ENCODE measurements around the gene KAT14.
"Not testable (repeated sequence)": the region's sequence is repeated elsewhere in the genome, so short reads cannot be mapped to it uniquely, and the experiment has no call there.

KAT14 gene

DNA sequence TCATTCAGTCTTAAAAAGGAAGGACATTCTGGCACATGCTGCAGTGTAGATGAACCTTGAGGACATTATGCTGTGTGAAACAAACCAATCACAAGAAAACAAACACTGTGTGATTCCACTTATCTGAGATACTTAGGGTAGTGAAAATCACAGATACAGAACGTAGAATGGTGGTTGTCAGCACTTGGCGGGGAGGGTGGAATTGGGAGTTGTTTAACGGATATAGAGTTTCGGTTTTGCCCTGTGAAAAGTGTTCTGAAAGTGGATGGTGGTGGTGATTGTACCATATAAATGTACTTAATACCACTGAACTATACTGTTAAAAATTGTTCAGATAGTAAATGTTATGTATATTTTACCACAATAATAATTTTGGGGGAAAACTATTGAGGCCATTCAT lies 18.4 kb downstream of the KAT14 start:
- no peak for DNase-seq

DNA sequence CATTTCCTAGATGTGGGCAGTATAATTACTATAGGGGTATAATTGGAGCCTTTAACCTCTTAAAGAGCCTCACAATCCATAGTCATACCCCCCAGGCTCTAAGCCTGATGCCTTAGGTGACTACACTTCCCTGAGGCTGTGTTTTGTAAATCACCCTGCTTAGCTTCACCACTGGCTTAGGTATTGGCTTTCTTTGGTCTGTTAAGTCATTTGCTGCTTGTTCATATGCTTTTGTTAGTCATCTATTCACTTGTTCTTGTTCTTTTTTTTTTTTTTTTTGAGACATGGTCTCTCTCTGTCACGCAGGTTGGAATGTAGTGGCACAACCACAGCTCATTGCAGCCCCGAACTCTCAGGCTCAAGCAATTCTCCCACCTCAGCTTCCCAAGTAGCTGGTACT lies 26.7 kb downstream of the KAT14 start:
- no peak for DNase-seq

DNA sequence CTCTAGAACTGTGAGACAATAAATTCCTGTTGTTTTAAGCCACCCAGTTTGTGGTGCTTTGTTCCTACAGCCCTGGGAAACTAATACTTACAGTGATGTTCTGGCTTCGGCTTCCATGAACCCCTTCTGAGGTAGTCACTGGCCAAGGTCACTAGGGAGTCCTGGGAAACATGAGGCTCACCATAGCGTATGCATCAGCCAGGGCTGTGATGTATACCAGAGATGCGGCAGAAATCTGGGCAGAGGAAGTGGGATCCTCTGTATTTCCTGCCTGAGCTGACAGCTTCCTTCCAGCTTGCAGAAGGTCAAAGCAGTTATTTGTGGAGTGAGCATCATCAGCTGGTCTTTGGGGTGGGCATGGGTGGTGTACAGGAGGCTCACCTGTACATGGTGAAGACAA lies 27.9 kb downstream of the KAT14 start:
- DNase-seq, result no peak

DNA sequence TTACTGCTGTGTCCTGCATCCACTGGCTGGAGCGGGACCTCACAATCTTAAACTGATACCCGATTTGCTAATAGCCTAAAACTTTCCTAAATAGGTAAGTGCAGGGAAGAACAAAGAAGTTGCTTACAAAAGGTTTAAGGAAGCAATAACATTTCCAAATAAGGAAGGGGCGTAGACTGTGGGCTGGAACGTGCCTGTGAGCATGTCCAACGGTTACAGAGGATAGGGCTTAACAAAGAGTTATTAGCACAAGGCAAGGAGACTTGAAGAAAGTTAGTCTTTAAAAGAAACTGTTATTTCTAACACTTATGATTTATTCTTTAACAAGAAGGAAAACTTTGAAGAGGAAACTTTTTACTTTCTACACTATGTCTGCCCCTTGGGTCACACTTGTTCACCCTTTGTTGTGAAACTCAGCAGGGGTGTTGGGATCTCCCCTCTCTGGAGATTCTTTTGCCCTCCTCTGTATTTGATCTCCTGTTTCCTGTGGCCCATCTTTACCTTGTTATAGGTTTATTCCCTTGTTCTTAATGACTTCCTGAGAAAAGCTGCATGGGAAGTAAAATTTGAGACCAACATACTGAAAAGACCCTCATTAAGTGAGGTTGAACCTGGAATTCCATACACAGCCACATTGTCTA lies 28.7 kb downstream of the KAT14 start:
- DNase-seq, result no peak

DNA sequence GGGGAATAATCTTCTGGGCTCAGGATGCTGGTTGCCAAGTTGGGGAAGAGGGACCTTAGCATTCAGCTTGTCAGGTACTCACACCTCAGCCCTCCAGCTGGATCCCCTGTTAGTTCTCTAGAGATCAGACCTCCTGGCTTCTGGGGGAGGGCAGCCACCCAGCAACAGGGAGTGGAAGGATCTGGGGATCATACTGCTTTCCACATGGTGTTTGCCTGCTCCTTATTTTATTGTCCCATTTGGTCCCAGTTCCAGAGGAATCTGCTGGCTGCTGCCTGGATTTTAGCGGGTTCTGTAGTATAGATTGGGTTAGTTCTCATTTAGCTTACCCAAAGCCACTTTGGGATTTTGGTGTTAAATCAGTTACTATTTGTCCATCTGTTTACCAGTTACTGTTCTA lies 29.3 kb downstream of the KAT14 start:
- DNase-seq, result no peak

DNA sequence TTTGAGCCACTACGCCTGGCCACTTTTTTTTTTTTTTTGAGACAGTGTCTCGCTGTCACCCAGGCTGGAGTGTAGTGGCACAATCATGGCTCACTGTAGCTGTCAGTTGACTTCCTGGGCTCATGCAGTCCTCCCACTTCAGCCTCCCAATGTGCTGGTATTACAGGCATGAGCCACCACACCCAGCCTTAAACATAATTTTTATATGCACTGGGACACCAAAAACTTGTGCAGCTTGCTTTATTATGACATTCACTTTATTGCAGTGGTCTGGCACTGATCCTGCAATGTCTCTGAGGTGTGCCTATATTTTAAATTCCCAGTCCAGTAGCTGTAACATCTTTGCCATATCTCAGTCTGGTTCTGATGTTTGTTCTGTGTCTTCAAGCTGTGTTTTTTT lies 34.7 kb downstream of the KAT14 start:
- no peak for DNase-seq

DNA sequence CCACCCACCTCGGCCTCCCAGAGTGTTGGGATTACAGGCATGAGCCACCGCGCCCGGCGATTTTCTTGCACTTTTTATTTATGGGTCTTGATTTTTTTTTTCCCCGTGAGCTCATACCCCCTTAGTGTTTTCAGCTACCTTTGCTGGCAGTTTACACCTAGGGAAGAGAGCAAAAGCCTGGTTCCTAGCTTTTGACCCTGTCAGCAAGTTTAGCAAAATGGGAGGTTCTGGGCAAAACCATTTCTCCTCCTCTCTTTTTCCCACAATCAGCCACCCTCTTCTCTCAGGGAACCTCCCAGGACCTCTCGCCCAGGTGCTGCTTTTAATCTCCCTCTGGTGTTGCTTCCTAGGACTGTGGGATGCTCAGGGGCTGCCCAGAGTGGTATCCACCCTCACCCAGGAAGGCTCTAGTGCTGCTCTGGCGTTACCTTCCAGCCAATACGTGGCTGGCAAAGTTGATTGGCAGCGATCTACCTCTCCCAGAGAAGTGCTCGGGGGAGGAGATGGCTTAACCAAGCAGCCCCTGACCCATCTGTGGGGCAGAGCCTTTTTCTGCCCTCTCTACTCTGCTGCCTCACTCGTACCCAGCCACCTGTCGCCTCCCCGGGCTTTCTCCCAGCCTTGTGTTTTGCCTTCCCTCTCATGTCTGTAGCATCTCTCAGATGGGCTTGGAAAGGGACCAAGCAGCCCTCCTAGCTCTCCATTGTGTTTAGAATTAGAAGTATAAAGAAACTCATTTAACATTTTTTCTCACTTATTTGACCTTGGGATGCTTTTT lies 37.4 kb downstream of the KAT14 start:
- no peak for DNase-seq

DNA sequence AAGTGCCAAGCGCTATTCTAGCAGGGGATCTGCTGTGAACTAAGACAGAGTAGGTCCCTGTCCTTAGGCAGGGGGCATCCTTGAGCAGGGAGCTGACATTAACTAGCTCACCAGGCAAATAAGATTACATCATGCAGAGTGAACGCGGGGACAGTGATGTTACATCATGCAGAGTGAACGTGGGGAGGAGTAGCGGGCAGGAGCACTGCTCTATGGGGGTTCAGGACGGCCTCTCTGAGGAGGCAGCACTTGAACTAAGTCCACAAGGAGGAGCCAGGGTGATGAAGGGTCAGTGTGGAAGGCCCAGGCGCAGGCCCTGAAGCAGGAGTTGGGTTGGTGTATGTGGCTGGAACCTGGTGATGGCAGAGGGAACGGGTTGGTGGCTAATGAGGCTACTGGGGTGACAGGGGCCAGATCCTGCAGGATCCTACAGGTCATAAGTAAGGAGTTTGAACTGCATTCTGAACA lies 38.7 kb downstream of the KAT14 start:
- DNase-seq, result no peak

DNA sequence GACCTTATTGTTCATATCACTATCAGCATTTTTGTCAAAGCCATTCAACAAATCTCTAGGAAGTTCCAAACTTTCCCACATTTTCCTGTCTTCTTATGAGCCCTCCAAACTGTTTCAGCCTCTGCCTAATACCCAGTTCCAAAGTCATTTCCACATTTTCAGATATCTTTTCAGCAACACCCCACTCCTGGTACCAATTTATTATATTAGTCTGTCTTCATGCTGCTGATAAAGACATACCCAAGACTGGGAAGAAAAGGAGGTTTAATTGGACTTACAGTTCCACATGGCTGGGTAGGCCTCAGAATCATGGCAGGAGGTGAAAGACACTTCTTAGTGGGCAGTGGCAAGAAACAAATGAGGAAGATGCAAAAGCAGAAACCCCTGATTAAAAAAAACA lies 42.7 kb downstream of the KAT14 start:
- DNase-seq, result not testable (repeated sequence)

DNA sequence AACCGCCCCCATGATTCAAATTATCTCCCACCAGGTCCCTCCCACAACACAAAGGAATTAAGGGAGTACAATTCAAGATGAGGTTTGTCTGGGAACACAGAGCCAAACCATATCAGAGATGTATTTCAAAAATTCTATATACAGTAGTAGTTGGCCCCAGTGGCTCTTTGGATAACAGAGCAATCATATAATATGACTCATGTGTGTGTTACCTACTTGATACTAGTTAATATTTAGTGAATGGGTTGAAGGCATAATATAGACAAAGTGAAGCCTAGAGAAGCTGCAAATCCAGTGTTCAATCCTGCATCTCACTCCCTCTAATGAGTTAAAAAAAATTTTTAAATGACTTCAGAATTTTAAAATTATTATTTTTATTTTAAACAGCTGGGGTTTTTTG lies 43.2 kb downstream of the KAT14 start:
- no peak for DNase-seq

DNA sequence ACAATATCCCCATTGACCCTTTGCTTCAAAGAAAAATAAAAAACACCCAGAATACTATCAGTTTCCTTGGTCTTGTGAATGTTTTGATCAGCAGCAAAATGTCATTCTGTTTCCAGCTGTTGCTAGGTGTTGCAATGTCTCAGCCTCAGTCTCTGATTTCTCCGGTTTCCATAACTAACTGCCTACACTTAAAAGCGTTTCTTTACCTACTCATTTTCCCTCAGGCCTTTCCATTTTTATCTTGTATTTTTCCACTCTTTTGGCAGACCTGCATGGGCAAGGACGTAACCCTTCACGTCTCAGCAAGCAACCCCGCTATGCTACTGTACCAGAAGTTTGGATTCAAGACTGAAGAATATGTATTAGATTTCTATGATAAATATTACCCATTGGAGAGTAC lies 49.4 kb downstream of the KAT14 start:
- no peak for DNase-seq

DNA sequence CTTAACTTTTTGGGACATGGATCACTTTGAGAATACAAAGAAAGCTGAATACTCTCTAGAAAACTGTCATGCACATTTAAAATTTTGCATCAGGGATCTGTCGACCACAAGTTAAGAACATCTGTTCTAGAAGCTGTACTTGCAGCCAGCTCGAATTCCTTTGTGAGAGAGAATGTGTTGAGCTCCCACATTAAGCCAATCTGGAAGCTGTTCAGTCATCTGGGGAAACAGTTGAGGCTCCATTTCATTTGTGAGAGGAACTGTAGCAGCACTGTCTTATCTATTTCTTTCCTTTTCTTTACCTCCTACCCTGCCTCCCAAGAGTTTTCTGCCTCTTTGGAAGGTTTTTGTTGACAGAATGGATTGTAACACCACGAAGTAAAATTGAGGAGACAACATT lies 50.8 kb downstream of the KAT14 start:
- DNase-seq, result no peak

DNA sequence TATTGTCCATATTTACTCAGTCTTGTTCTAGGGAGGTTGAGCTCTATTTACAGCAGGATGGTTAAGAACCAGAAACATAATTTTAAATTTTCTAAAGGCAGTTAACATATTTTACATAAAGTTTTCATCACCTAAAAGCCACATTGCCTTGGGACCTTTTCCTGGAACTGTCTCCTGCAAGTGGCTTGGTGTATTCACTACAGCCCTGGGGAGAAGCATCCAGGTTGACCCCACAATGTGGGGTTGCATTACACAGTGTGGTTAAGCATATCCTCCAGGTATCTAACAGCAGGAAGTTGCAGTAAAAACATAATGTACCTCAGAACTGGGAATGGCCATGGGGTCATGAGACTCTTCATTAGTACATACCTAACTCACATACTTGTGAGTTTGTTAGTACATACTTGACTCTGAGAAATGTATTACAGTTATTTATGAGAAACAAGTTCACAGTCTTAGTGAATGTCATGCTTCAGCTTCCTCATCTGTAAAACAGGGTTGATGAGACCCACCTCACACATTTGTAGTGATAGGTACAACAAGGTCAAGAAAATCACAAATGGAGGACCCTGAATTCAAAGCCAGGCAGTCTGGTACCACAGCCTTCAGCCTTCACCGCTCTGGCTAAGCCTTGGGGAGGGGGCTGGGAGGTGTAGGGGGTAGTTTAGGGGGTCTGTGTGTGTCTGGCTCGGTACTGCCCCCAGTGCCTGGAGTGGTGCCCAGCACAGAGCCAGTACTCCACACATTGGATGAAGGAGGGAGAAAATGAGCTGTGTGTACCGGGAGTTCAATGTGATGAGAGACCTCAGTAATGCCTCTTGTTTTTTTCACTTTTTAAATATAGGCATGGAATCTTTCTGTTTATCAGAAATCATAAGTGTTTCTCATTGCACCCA lies 52.9 kb downstream of the KAT14 start:
- DNase-seq, result no peak

DNA sequence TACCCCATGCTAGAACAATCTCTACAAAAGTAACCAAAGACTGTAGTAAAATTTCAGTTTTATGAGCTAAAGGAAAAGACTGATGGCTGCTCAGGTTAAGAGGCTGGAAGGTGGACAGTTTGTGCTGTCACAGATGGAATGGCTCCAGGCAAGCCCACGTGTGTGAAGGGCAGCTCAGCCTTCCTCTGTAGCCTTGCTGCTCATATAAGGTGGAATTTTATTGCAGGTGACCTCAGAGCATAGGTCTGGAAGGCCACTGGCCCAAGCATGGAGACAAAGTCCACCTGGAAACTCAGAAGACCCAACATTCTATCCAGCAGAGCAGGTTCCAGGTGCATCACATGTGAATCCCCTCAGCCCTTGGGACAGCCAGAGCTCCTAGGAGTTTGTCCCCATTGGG lies 53.6 kb downstream of the KAT14 start:
- no peak for DNase-seq

DNA sequence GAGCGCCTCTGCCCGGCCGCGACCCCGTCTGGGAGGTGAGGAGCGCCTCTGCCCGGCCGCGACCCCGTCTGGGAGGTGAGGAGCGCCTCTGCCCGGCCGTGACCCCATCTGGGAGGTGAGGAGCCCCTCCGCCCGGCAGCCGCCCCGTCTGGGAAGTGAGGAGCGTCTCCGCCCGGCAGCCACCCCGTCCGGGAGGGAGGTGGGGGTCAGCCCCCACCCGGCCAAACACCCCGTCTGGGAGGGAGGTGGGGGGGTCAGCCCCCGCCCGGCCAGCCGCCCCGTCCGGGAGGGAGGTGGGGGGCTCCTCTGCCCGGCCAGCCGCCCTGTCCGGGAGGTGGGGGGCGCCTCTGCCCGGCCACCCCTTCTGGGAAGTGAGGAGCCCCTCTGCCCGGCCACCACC lies 56.8 kb downstream of the KAT14 start:
- DNase-seq, result not testable (repeated sequence)

DNA sequence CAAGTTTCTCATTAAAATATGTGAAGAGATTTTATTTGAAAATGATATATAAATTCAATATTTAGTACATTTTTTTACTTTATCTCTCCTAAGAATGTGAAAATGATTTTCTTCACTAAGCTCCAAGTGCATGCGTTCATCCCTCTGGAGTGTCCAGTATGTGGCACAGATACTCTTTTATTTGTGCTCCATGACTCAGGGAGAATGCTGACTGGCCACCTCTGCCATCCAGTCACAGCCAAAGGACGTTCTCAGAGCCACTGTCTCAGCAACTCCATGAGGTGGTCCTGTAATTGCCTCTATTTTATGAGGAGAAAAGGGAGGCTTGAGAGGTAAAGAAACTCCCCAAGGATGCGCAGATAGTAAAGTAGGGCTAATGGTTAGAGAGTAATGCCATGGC lies 58.3 kb downstream of the KAT14 start:
- no peak for DNase-seq

DNA sequence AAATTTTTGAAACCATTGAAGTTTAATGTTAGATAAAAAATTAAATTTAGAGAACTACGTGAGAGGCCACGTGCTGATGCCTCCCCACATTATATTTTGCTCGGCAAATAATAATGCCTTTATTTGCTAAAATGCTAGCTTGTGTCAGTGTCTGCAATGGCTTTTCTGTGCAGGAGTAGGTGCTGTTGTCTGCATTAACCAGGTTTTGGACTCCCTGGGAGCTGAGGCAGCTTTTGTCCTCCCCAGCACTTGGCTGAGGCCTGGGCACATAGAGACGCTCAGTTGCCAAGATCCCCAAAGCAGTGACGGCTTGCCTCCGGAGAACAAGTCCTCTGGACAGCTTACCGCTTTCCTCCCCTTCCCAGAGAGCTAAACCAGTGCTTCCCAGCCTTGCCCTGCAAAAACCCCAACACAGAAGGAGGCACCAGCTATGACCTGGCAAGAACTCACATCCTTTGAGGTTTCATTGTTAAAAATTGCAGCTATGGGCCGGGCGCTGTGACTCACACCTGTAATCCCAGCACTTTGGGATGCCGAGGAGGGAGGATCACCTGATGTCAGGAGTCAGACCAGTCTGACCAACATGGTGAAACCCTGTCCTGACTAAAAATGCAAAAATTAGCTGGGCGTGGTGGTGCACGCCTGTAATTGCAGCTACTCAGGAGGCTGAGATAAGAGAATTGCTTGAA lies 59.9 kb downstream of the KAT14 start:
- no peak for DNase-seq

DNA sequence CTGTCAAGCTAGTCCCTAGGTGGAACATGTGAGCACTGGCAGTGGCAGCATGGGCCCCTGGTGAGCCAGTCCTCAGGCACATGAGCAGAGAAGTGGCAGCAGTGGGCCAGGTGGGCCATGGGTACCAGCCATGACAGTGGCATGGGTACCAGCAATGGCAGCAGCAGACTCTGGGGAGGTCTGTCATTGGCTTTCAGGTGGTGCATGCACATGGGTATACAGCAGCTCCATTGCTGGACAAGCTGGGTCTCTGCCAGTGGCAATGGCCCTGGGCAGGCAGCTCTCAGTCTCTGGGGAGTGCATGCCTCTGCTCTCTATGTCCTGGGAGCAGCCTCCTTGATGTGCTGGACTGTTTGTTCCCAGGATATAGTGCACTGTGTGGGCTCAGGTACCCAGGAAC lies 65.3 kb downstream of the KAT14 start:
- no peak for DNase-seq

DNA sequence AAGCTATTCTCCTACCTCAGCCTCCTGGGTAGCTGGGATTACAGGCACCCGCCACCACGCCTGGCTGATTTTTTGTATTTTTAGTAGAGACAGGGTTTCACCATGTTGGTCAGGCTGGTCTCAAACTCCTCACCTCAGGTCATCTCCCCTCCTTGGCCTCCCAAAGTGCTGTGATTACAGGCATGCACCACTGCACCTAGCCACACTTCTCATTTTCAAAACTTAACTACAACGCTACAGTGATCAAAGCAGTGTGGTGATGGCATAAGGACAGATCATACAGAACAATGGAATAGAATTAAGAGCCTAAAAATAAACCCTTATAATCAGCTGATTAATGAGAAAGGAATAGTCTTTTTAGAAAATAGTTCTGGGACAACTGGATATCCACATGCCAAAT lies 66.0 kb downstream of the KAT14 start:
- DNase-seq, result not testable (repeated sequence)

DNA sequence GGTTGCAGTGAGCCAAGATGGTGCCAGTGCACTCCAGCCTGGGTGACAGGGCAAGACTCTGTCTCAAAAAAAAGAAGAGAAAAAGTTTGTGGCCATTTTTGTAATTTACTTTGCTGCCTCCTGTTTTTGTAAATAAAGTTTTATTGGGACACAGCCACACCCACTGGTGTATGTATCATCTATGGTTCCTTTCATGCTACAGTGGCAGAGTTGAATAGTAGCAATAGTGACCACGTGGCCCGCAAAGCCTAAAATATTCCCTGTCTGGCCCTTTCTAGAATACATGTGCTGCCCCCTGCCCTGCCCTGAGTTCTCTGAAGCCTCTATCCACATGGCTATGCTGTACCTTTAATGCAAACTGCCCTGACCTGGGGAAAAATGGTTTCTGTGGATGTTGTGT lies 75.3 kb downstream of the KAT14 start:
- no peak for DNase-seq

DNA sequence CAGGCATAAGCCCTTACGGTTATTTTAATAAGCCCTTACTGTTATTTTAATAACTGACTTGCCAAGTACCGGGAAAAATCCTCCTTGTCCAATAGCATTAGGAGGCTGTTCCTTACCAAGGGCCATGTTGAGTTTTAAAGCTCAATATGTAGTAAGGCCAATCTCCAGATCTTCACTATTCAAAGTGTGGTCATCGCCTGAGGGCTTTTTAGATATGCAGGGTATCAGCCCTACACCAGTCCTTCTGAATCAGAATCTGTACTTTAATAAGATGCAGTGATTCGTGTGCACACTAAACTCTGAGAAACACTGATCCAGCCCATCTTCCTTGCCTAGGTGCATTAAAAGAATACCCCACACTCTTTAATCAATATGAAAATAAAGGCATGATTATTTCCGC lies 77.9 kb downstream of the KAT14 start:
- no peak for DNase-seq

DNA sequence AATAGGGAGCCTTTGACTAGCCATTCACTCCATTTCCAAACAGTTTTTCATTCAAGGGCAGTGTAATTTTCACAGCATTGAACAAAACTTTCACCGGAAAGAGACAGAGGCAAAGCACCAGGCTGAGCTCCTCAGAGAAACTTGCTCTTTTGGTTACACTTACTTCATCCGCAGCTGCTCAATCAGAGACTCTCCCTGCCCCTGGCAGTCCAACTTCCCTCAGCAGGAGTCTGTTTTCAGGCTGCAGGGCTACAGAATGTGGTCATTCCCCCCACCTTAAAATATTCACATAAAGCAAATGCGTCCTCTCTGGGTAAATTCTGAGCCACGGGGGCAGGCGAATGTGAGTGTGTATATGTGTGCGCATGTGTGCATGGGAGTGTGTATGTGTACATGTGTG lies 80.6 kb downstream of the KAT14 start:
- DNase-seq, result no peak

DNA sequence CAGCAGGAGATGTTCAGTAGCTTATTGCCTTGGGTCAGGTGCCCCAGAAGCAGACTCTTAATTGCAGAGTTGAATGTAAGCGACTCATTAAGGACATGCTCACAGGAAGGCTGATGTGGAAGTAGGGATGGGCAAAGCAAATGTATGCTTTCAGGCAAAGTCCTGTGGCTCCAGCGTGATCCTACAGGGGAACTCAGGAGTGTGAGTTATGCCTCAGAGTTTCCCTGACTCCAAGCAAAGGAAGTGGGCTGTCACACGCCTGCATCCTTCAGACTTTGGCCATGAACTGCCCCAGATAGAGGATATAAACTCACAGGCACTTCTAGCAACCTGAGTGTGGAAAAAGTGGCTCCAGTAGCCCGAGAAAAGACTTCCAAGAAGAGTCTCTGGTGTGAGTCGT lies 85.7 kb downstream of the KAT14 start:
- no peak for DNase-seq
